ENCODE measurements around the gene FOXP4.

FOXP4 gene

GRCh38 chr6:41584205-41584604 lies 38.0 kb downstream of the FOXP4 start:
- no peak for TF ChIP-seq CTCF (conservative IDR thresholded peaks at IDR 0.05; ENCODE audit: low read length)
- no peak for DNase-seq (ENCODE audit: low read depth)
- H3K4me3 ChIP-seq (ENCODE audit: low read length): no peak overlapping the region

- DNase-seq (ENCODE audit: low read depth): no peak
- no peak for TF ChIP-seq CTCF (conservative IDR thresholded peaks at IDR 0.05; ENCODE audit: low read length)
- H3K4me3 ChIP-seq (ENCODE audit: low read length): no peak overlapping the region
Measured at GRCh38 chr6:41584668-41585205, 38.6 kb downstream of the FOXP4 start.

- no peak overlapping the region for H3K4me3 ChIP-seq (ENCODE audit: low read length)
- DNase-seq (ENCODE audit: low read depth): no peak
- TF ChIP-seq CTCF (conservative IDR thresholded peaks at IDR 0.05; ENCODE audit: low read length): no peak
Measured at GRCh38 chr6:41585605-41586004, 39.4 kb downstream of the FOXP4 start.

GRCh38 chr6:41586252-41587007 lies 40.2 kb downstream of the FOXP4 start:
- no peak overlapping the region for H3K4me3 ChIP-seq (ENCODE audit: low read length)
- no peak for TF ChIP-seq CTCF (conservative IDR thresholded peaks at IDR 0.05; ENCODE audit: low read length)
- DNase-seq (ENCODE audit: low read depth): no peak

- no peak overlapping the region for H3K4me3 ChIP-seq (ENCODE audit: low read length)
- TF ChIP-seq CTCF (conservative IDR thresholded peaks at IDR 0.05; ENCODE audit: low read length): no peak
- no peak for DNase-seq (ENCODE audit: low read depth)
Measured at GRCh38 chr6:41587131-41587879, 41.1 kb downstream of the FOXP4 start.

GRCh38 chr6:41588111-41588510 lies 41.9 kb downstream of the FOXP4 start:
- H3K4me3 ChIP-seq (ENCODE audit: low read length): no peak overlapping the region
- DNase-seq (ENCODE audit: low read depth): no peak
- TF ChIP-seq CTCF (conservative IDR thresholded peaks at IDR 0.05; ENCODE audit: low read length): no peak

Measured in AG10803 (cell line).